RPMI8226 (cell line): ENCODE data around the gene FBXO34.
"Not testable (repeated sequence)": the region's sequence is repeated elsewhere in the genome, so short reads cannot be mapped to it uniquely, and the experiment has no call there.

Source experiments
- DNase-seq: peaks from one replicate; pipeline ENCODE4 v3.0.0-alpha.2; 2015

The FBXO34 gene

GRCh38 chr14:55312379-55313030 lies 41.3 kb downstream of the FBXO34 start:
- not testable (repeated sequence) for DNase-seq

DNA sequence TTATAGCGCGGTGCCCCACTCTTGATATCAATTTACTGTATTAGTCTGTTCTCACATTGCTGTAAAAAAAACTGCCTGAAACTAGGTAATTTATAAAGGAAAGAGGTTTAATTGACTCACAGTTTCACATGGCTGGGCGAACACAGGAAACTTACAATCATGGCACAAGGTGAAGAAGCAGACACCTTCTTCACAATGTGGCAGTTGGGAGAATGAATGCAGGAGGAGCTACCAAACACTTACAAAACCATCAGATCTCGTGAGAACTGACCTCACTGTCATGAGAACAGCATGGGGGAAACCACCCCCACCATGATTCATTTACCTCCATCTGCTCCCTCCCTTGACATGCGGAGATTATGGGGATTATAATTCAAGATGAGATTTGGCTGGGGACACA lies 42.3 kb downstream of the FBXO34 start:
- no peak for DNase-seq

DNA sequence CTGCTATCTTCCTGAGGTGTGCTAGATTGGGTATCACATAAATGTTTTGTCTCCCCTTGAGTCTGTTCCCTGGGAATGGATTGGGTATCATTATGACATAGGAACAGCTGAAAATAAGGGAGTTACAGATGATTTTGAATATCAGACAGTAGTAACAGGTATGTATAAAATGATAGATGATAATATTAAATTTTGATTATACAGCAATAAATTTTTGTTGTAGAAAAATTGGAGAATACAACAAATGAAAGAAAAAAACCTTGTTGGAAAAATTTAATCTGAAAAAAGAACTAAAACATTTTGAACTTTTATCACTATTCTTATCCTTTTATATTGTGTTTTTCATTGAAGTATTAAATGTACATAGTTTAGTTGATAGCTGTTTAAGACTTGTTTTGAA lies 43.2 kb downstream of the FBXO34 start:
- no peak for DNase-seq

DNA sequence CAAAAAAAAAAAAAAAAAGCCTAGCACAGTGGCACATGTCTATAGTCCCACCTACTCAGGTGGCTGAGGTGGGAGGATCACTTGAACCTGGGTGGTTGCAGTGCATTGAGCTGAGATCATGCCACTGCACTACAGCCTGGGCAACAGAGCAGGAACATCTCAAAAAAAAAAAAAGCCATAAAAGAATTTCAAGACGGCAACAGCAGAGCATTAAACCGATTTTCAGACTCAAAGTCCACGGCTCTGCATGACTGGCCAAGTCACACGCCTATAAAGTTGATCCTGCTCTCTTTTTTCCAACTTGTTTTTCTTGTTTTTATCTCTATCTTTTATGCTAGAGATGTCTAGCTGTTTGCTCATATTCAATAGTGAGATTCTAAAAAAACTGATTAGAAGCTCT lies 45.3 kb downstream of the FBXO34 start:
- no peak for DNase-seq

DNA sequence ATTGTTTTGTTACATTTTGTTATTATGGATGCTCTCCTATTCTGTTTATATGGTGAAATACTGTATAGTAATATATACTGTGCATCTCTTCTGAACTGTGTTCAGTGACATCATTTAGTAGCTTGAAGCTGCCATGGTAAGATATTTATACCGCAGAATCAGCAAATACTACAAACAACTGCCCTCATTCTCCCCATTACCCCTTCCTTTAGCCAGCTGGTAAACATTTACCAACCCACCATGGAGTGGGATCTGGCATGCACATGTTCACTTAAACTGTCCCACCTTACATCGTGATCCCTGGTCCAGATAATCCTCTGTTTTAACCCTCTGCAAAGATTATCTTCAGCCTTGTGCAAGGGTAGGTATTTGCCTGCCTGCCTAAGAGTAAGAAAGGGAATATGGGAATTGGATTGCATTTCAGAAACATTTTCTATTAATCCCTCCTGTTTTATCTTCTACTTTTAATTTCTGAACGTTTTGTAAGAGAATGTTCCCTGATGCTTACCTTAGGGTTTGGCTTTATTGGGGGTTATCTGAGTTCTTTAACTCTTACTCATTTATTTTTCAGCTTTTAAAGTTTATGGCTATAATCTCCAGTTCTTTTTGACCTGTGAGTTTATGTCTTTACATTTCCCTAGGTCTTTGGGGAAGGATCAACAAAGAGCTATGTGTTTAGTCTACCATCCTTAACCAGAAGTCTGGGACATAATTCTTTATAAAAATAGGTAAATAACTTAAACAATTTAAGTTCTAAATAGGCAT lies 46.5 kb downstream of the FBXO34 start:
- DNase-seq, result no peak

DNA sequence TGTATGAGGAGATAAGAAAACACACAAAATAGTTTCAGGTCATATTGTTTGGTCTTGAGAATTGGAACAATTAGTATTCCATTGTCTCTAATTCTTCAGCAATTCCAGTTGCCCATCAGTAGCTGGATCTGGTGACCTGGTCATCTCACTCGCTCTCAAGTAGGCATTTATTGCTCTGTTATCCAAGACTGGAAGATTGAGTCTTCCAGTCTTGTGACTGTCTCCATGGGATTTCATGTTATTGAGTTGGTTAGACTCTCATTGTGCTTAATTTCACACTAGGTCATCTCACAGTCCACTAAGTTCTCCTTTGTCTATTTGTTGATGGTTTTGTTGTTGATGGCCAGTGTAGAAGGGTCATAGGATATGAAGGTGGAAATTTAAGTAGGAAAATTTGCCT lies 47.5 kb downstream of the FBXO34 start:
- no peak for DNase-seq

- DNase-seq, result no peak
Observed at GRCh38 chr14:55323910-55324309, 52.7 kb downstream of the FBXO34 start.

DNA sequence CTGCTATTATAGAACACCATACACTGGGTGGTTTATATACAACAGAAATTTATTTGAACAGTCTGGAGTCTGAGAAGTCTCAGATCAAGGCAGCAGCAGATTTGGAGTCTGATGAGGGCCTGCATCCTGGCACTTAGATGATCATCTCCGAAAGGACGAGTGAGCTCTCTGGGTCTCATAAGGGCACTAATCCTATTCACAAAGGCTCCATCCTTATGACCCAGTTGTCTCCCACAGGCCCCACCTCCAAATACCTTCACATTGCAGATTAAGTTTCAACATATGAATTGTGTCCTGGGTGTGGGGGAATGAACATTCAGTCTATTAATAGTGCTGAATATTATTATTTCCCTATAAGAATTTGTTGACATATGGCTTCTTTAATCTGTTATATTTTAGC lies 53.6 kb downstream of the FBXO34 start:
- no peak for DNase-seq

GRCh38 chr14:55327179-55327578 lies 56.0 kb downstream of the FBXO34 start:
- no peak for DNase-seq

DNA sequence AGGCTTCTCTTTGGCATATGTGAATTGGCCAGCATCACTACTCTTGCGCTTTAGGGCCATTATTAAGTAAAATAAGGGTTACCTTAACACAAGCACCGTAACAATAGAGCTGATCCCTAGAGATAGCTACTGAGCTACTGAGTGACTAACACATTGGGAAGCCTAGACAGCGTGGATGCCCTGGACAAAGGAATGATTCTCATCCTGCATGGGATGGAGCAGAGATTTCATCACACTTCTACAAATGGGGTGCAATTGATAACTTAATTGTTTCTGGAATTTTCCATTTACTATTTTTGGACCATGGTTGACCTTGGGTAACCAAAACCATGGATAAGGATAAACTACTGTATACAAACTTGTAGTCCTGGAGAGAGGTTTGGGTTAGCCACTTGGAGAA lies 57.1 kb downstream of the FBXO34 start:
- no peak for DNase-seq

DNA sequence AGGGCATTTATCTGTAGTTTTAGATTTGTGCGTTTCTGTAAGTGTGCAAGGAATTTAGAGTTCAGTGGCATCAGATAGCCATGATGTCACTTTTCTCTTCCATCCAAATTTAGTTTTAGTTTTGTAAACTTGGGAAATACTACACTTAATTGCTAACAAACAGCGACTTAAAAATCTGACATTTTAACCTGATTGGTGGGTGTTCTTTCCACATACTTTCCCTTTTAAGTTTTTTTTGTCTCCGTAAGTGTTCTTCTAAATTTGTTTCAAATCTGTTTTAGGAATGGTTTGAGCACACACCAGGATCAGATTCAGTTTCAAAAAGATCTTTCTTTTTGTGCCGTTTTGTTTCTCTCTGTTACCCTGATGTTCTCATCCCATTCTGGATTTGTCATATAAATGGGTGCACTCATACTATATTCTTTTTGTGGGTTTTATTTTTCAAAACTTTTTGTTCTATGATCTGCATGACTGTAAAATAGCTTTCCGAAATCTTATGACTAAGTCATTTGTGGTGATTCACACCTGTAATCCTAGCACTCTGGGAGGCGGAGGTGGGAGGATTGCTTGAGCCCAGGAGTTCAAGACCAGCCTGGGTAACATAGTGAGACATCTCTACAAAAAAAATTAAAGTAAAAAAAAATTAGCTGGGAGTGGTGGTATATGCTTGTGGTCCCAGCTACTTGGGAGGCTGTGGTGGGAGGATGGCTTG lies 58.9 kb downstream of the FBXO34 start:
- DNase-seq, result no peak

DNA sequence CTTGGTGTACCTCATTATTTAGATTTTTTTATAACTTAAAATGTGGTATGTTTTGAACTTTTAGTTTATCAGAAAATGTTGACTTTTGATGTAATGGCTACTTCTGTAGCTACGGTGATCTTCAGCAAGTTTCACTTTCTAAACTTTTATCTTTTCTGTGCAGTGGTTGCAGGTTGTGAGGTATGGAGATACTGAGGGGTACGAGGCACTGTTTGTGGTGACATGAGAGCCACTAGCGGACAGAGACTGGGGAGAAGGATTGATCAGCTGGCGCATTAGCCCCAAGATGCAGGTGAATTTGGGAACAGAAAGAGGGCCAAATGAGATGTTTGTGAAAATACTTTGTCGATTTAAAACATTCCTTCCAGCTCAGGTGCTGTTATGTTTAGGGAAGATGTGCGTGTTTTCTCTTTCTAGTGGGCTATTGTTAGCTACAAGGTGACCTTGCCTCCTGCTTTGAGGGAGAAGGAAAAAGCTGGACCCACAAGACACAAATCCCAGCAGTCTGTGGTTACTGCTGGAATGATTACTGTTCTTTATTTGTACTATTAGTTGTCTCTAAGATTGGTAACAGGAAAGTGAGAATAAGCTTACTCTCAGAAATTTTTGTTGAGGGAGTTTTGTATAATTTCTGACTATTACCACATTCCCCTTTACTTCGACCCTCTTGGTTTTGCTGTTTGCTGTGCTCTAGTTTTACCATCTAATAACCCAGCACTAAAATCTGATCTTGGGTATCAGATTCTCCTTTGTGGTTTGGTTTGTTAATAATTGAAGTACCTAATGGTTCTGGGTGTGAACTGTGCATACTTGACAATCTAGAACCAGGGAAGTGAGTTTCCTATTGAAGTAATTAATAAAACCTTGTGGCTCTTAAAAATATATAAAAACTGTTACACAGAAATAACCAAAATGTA lies 61.7 kb downstream of the FBXO34 start:
- no peak for DNase-seq

- no peak for DNase-seq
Observed at GRCh38 chr14:55333711-55334485, 62.7 kb downstream of the FBXO34 start.

DNA sequence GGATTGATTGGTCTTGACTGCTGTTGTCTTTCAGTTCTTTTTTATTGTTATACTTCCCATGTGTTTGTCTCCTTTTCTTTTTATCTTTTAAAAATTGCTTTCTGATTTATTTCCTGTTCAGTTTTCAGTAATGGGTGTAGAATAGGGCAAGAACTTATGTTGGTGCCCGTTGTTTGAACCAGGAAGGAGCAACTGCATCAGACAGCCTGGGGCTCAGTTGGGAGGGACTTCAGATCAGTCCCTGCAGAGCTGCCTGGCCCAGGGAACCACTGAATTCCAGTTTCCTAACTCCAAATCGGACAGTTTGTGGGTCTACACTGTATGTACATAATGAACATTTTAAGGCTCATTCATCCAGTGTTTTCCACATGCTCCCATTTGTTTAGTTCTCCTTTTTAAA lies 64.9 kb downstream of the FBXO34 start:
- DNase-seq, result no peak

GRCh38 chr14:55336691-55337090 lies 65.5 kb downstream of the FBXO34 start:
- DNase-seq, result no peak

DNA sequence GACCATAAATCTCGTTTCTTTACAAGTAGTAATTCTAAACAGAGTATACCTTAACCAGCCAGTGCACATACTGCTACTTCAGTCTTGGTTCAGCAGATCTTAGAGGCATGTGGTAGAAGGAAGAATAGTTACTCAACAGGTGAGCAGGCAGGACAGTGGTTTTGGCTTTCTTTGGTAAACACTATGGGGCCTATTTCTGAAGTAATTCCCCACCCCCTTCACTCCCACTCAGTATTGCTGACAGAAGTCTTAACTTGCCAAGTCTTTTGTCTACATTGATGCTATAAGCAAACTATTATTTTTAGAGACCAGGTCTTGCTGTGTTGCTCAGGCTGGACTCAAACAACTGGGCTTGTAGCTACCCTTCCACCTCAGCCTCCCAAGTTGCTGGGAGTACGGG lies 68.5 kb downstream of the FBXO34 start:
- DNase-seq, result peak; percentile 47

- DNase-seq, result no peak
Observed at GRCh38 chr14:55340482-55340881, 69.3 kb downstream of the FBXO34 start.

- no peak for DNase-seq
Observed at GRCh38 chr14:55341781-55342180, 70.6 kb downstream of the FBXO34 start.

DNA sequence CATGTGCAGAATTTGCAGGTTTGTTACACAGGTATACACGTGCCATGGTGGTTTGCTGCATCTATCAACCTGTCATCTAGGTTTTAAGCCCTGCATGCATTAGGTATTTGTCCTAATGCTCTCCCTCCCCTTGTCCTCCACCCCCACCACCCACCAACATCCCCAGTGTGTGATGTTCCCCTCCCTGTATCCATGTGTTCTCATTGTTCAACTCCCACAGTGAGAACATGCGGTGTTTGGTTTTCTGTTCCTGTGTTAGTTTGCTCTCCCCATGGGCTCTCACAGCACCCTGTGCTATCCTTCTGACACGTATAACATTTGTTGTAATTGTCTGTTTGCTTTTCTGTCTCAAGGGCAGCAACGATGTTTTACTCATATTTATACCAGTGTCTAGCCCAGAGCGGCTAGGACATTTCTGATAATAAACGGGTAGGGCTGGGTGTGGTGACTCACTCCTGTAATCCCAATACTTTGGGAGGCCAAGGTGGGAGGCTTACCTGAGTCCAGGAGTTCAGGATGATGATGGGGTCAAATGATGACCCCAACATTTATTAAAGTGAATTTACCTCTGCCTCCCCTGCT lies 73.5 kb downstream of the FBXO34 start:
- not testable (repeated sequence) for DNase-seq

DNA sequence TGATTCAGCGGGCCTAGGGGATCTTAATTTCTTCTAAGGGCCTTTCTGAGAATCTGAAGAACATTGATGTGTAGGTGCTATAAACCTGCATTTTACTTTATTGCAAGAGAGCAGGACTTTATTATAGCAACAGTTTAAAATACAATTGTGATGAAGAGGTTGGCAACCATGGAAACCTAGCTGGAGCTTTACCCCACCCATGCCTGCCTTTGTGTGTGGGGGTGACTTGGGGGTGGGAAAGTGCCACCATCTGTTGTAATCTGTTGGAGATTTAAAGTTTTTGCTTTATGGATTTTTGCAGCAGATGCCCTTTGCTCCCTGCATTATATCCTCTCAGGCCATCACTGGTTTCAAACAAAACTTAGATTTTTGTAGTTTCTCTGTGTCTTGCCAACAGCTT lies 75.8 kb downstream of the FBXO34 start:
- no peak for DNase-seq

DNA sequence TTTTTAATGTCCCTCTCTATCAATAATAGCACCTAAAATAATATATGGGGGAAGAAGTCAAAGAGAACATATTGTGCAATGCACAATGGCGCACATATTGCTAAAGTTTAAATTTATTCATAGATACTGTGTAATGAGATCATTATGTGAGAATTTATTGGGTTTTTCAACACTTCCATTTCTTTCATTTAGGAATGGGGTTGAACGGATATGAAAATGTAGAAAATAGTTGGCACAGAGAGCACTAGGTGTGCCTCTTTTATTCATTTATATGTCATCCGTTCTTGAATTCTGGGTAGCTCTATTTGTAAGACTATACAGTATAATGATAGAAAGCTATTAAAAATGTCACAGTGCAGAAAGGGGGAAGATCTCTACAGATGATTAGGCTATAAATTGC lies 76.5 kb downstream of the FBXO34 start:
- no peak for DNase-seq
